ENCODE measurements around the gene DYRK3. TPM values are rescaled to one million over a fixed set of nuclear protein-coding genes. Genes with fewer than 3 reads are reported as not detected.
"Not testable (repeated sequence)": the region's sequence is repeated elsewhere in the genome, so short reads cannot be mapped to it uniquely, and the experiment has no call there.

Gene DYRK3
- total RNA-seq, 4 donors from 2014 or later = 14.3 to 73.3 (median 39.4) TPM

DNA sequence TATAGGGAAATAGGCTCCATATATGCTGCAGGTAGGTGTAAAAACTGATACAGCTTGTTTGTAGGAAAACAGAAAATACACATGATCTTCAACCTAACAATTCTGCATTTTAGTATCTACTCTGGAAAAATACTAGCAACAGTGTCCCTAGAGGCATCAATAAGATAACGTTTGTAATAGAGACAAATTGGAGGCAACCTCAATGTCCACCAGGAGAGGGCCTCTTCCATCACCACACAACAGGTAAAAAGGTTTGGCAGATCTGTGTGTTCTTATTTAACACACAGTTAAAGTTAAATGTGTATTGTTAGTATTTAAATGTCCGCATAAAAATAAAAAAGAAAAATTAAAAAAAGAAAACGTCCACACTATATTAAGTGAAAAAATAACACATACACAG lies 28.5 kb upstream of the DYRK3 start:
- no peak for TF ChIP-seq CTCF (IDR thresholded peaks at IDR 0.05)
- ATAC-seq (ENCODE audit: low FRiP score) = no peak
- DNase-seq (ENCODE audit: low spot score) = no peak

- ATAC-seq (ENCODE audit: low FRiP score) (no peak), DNase-seq (ENCODE audit: low spot score) (no peak)
- TF ChIP-seq CTCF (IDR thresholded peaks at IDR 0.05) = no peak
Measured at GRCh38 chr1:206608108-206608698, 27.1 kb upstream of the DYRK3 start.

- no peak for TF ChIP-seq CTCF (IDR thresholded peaks at IDR 0.05)
- DNase-seq (ENCODE audit: low spot score) (no peak), ATAC-seq (ENCODE audit: low FRiP score) (no peak)
Measured at GRCh38 chr1:206609229-206609991, 25.9 kb upstream of the DYRK3 start.

GRCh38 chr1:206612129-206612876 lies 23.0 kb upstream of the DYRK3 start, which contains the start of gene EIF2D:
Gene EIF2D (minus strand): TSS chr1:206612465. CDS start chr1:206612342, 123 bp downstream.
- DNase-seq (ENCODE audit: low spot score) = peak; percentile 89
- peak in 2 of 3 donors; percentile 63 to 94 for TF ChIP-seq CTCF (IDR thresholded peaks at IDR 0.05)
- ATAC-seq (ENCODE audit: low FRiP score) = peak; percentile 99

- DNase-seq (ENCODE audit: low spot score); ATAC-seq (ENCODE audit: low FRiP score): not testable (repeated sequence)
Measured at GRCh38 chr1:206626396-206626795, 8.9 kb upstream of the DYRK3 start.

- DNase-seq (ENCODE audit: low spot score) = no peak
- no peak for TF ChIP-seq CTCF (IDR thresholded peaks at IDR 0.05)
- ATAC-seq (ENCODE audit: low FRiP score) = no peak
Measured at GRCh38 chr1:206628916-206629315, 6.4 kb upstream of the DYRK3 start.

DNA sequence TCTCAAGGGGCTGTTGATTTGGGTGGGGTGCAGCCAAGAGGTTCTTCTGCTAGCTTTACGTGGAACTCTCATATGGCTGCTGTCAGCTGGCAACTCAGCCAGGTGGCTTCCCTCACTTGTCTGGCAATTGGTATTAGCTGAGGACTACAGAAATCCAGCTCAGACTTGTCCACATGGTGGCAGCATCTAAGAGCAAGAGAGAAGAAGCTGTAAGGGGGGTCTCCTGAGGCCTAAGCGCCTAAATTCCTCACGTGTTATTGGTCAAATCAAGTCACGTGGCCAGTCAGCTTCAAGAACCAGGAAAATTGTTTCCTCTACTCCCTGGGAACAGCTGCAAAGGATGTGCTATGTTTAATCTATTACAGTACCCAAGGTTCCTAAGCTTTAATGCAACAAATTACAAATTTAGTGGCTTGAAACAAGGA lies 4.2 kb upstream of the DYRK3 start:
- ATAC-seq (ENCODE audit: low FRiP score) = no peak
- no peak for DNase-seq (ENCODE audit: low spot score)
- TF ChIP-seq CTCF (IDR thresholded peaks at IDR 0.05) = no peak
